HG02623 (cell line): ENCODE measurements around the gene CHRNE.
A peak's percentile ranks its signal among the peaks of the same experiment; 100 is the strongest.

ENCODE experiments used
- ATAC-seq: cut with Tn5 transposase; IDR thresholded peaks from one replicate; pipeline ENCODE4 v1.9.1; 2021; ENCODE audit warnings: moderate library complexity; ENCODE audit not compliant: unreplicated experiment

CHRNE gene

GRCh38 chr17:4903051-4903818 lies at the start of gene CHRNE:
Gene CHRNE (minus strand): TSS chr17:4903098. CDS start chr17:4903063, 35 bp downstream.
- no peak for ATAC-seq

- no peak for ATAC-seq
These were observed 48.6 kb upstream of the CHRNE start for GRCh38 chr17:4951486-4951885.

- ATAC-seq, result no peak
These were observed 47.9 kb upstream of the CHRNE start, which contains the start of gene ENO3 for GRCh38 chr17:4950746-4951204. Gene ENO3 (plus strand): TSS chr17:4951119. CDS start chr17:4951830, 711 bp downstream.

GRCh38 chr17:4950075-4950745 lies 47.3 kb upstream of the CHRNE start:
- no peak for ATAC-seq

- peak; percentile 21 for ATAC-seq
These were observed 46.6 kb upstream of the CHRNE start for GRCh38 chr17:4949321-4950074.

- ATAC-seq, result peak; percentile 40
These were observed 46.0 kb upstream of the CHRNE start for GRCh38 chr17:4948931-4949320.

- peak; percentile 17 for ATAC-seq
These were observed 45.5 kb upstream of the CHRNE start, which contains the start of gene PFN1 for GRCh38 chr17:4948166-4948930. Gene PFN1 (minus strand): TSS chr17:4948530. CDS start chr17:4948394, 136 bp downstream.

- ATAC-seq, result no peak
These were observed 44.7 kb upstream of the CHRNE start for GRCh38 chr17:4947411-4948165.

- ATAC-seq, result no peak
These were observed 44.1 kb upstream of the CHRNE start for GRCh38 chr17:4947010-4947410.

- ATAC-seq, result no peak
These were observed 43.5 kb upstream of the CHRNE start for GRCh38 chr17:4946312-4946976.

- no peak for ATAC-seq
These were observed 43.0 kb upstream of the CHRNE start for GRCh38 chr17:4945944-4946280.

GRCh38 chr17:4945176-4945943 lies 42.5 kb upstream of the CHRNE start:
- no peak for ATAC-seq

- ATAC-seq, result no peak
These were observed 41.8 kb upstream of the CHRNE start for GRCh38 chr17:4944554-4945175.

- ATAC-seq, result no peak
These were observed 41.3 kb upstream of the CHRNE start for GRCh38 chr17:4944163-4944553.

- no peak for ATAC-seq
These were observed 40.0 kb upstream of the CHRNE start for GRCh38 chr17:4942760-4943508.

- ATAC-seq, result no peak
These were observed 38.4 kb upstream of the CHRNE start for GRCh38 chr17:4941319-4941610.

GRCh38 chr17:4940555-4941318 lies 37.8 kb upstream of the CHRNE start:
- no peak for ATAC-seq
